Ishikawa (cell line): ENCODE measurements around the gene PPP1R12B.

Experiments
- CREB1 ChIP-seq: IDR thresholded peaks from 2 replicates; pipeline ENCODE4 v1.6.1; 2012; ENCODE audit warnings: low read depth
- EGR1 ChIP-seq: IDR thresholded peaks from 2 replicates; pipeline ENCODE4 v1.6.1; 2012
- EP300 ChIP-seq: IDR thresholded peaks from 2 replicates; pipeline ENCODE4 v1.6.1; 2012; ENCODE audit warnings: borderline replicate concordance
- FOXM1 ChIP-seq: IDR thresholded peaks from 2 replicates; pipeline ENCODE4 v1.6.1; 2012; ENCODE audit warnings: low read depth, borderline replicate concordance
- MAX ChIP-seq: IDR thresholded peaks from 2 replicates; pipeline ENCODE4 v1.6.1; 2012
- RAD21 ChIP-seq: IDR thresholded peaks from 2 replicates; pipeline ENCODE4 v1.6.1; 2012; ENCODE audit warnings: low read depth
- TAF1 ChIP-seq: IDR thresholded peaks from 2 replicates; pipeline ENCODE4 v1.6.1; 2012; ENCODE audit warnings: low read depth, mild to moderate bottlenecking
- TEAD4 ChIP-seq: IDR thresholded peaks from 2 replicates; pipeline ENCODE4 v1.6.1; 2012
- ZBTB7A ChIP-seq: IDR thresholded peaks from 2 replicates; pipeline ENCODE4 v1.6.1; 2012; ENCODE audit warnings: low read depth
- TF ChIP-seq, protein P1 (sequence below): IDR thresholded peaks from 2 replicates; pipeline ENCODE4 v1.6.1; 2012; ENCODE audit warnings: low read depth, mild to moderate bottlenecking
- TF ChIP-seq, protein P2 (sequence below): IDR thresholded peaks from 2 replicates; pipeline ENCODE4 v1.6.1; 2012

- TF ChIP-seq EP300 (no peak), CREB1 (no peak), RAD21 (no peak), FOXM1 (no peak), EGR1 (no peak), TAF1 (no peak), ZBTB7A (no peak), MAX (no peak), TEAD4 (no peak)
- TF ChIP-seq, protein P1, sequence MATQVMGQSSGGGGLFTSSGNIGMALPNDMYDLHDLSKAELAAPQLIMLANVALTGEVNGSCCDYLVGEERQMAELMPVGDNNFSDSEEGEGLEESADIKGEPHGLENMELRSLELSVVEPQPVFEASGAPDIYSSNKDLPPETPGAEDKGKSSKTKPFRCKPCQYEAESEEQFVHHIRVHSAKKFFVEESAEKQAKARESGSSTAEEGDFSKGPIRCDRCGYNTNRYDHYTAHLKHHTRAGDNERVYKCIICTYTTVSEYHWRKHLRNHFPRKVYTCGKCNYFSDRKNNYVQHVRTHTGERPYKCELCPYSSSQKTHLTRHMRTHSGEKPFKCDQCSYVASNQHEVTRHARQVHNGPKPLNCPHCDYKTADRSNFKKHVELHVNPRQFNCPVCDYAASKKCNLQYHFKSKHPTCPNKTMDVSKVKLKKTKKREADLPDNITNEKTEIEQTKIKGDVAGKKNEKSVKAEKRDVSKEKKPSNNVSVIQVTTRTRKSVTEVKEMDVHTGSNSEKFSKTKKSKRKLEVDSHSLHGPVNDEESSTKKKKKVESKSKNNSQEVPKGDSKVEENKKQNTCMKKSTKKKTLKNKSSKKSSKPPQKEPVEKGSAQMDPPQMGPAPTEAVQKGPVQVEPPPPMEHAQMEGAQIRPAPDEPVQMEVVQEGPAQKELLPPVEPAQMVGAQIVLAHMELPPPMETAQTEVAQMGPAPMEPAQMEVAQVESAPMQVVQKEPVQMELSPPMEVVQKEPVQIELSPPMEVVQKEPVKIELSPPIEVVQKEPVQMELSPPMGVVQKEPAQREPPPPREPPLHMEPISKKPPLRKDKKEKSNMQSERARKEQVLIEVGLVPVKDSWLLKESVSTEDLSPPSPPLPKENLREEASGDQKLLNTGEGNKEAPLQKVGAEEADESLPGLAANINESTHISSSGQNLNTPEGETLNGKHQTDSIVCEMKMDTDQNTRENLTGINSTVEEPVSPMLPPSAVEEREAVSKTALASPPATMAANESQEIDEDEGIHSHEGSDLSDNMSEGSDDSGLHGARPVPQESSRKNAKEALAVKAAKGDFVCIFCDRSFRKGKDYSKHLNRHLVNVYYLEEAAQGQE: no peak
- TF ChIP-seq, protein P2, sequence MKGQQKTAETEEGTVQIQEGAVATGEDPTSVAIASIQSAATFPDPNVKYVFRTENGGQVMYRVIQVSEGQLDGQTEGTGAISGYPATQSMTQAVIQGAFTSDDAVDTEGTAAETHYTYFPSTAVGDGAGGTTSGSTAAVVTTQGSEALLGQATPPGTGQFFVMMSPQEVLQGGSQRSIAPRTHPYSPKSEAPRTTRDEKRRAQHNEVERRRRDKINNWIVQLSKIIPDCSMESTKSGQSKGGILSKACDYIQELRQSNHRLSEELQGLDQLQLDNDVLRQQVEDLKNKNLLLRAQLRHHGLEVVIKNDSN: no peak
Measured at GRCh38 chr1:202591515-202591914, 243.0 kb downstream of the PPP1R12B start.
